H54 (cell line): Measurements from ENCODE around the gene CLCN6.
A peak's percentile ranks its signal among the peaks of the same experiment; 100 is the strongest.

ENCODE experiments used
- DNase-seq: peaks from one replicate; pipeline ENCODE4 v3.0.0; 2011; ENCODE audit warnings: low spot score, mixed read lengths; ENCODE audit not compliant: insufficient read length
- FAIRE-seq: peaks from 3 replicates; lab custom pipeline; 2011; peaks lifted over from hg19 to GRCh38; lab: Jason Lieb, UNC
- POLR2A ChIP-seq: IDR thresholded peaks from 2 replicates; pipeline ENCODE4 v1.6.1; 2011; ENCODE audit warnings: low read depth, mild to moderate bottlenecking, low read length

CLCN6 gene, protein sequence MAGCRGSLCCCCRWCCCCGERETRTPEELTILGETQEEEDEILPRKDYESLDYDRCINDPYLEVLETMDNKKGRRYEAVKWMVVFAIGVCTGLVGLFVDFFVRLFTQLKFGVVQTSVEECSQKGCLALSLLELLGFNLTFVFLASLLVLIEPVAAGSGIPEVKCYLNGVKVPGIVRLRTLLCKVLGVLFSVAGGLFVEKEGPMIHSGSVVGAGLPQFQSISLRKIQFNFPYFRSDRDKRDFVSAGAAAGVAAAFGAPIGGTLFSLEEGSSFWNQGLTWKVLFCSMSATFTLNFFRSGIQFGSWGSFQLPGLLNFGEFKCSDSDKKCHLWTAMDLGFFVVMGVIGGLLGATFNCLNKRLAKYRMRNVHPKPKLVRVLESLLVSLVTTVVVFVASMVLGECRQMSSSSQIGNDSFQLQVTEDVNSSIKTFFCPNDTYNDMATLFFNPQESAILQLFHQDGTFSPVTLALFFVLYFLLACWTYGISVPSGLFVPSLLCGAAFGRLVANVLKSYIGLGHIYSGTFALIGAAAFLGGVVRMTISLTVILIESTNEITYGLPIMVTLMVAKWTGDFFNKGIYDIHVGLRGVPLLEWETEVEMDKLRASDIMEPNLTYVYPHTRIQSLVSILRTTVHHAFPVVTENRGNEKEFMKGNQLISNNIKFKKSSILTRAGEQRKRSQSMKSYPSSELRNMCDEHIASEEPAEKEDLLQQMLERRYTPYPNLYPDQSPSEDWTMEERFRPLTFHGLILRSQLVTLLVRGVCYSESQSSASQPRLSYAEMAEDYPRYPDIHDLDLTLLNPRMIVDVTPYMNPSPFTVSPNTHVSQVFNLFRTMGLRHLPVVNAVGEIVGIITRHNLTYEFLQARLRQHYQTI

GRCh38 chr1:11805422-11806306, at the start of gene CLCN6, which contains the start of gene MTHFR:
Gene CLCN6, plus strand, starts transcription at chr1:11806191. Its CDS starts 72 bp downstream, at chr1:11806263.
Gene MTHFR, minus strand, starts transcription at chr1:11805964. Its CDS starts 2,848 bp downstream, at chr1:11803116.
- DNase-seq, result peak; percentile 86
- no peak for FAIRE-seq
- peak; percentile 41; the same call in 1 of the 2 replicates for TF ChIP-seq POLR2A

DNA sequence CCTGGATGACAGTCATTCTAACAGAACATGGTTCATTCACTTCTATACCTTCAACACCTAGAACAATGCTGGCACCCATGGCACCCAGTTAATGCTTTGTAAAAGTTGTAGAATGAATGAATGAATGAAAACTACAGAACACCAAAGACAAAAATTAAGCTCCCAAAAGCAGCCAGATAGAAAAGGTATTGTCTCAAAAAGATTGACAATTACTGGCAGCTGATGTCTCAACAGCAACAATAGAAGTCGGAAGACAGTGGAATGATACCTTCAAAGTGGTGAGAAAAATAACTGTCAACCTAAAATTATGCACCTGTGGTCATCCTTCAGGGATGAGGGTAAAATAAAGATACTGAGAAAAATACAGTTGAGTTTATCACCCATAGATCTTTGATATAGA, 48.9 kb upstream of the CLCN6 start:
- no peak for DNase-seq
- TF ChIP-seq POLR2A, result no peak
- FAIRE-seq, result no peak

GRCh38 chr1:11759791-11760190, 46.2 kb upstream of the CLCN6 start:
- no peak for TF ChIP-seq POLR2A

GRCh38 chr1:11761285-11761684, 44.7 kb upstream of the CLCN6 start:
- FAIRE-seq, result no peak
- TF ChIP-seq POLR2A, result no peak
- no peak for DNase-seq

More at GRCh38 chr1:11759791-11760190, 46.2 kb upstream of the CLCN6 start:
- FAIRE-seq, result no peak
- DNase-seq, result no peak

DNA sequence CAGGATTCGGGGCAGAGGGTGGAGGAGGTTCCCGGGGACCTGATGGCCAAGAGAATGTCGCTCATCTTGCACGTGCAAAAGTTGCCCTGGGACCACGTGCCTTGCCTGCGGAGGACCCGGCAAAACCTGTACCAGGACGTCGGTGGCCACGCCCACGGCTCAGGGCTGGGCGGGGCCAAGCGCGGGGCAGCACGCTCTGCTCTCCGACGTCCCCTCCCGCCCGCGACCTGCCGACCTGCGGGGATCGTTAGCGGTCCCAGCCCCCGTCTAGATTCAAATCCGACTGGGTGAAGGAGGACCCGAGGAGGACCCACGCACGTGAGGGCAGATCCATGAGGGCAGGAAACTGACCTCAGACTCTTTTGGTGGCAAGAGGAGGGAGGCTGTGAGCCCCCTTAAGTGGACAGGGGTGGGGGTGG, 44.0 kb upstream of the CLCN6 start, which contains the start of gene C1orf167:
TSS of gene C1orf167 (plus strand) at position 206 of the 419 bp plus-strand sequence. CDS start 2,208 bp downstream, outside the sequence.
- DNase-seq (no peak), FAIRE-seq (no peak)
- TF ChIP-seq POLR2A, result no peak

- no peak for TF ChIP-seq POLR2A
- DNase-seq (no peak), FAIRE-seq (no peak)
Measured at GRCh38 chr1:11764115-11764514, 41.9 kb upstream of the CLCN6 start.

- DNase-seq (no peak), FAIRE-seq (no peak)
- TF ChIP-seq POLR2A, result no peak
Measured at GRCh38 chr1:11764519-11764918, 41.5 kb upstream of the CLCN6 start.

DNA sequence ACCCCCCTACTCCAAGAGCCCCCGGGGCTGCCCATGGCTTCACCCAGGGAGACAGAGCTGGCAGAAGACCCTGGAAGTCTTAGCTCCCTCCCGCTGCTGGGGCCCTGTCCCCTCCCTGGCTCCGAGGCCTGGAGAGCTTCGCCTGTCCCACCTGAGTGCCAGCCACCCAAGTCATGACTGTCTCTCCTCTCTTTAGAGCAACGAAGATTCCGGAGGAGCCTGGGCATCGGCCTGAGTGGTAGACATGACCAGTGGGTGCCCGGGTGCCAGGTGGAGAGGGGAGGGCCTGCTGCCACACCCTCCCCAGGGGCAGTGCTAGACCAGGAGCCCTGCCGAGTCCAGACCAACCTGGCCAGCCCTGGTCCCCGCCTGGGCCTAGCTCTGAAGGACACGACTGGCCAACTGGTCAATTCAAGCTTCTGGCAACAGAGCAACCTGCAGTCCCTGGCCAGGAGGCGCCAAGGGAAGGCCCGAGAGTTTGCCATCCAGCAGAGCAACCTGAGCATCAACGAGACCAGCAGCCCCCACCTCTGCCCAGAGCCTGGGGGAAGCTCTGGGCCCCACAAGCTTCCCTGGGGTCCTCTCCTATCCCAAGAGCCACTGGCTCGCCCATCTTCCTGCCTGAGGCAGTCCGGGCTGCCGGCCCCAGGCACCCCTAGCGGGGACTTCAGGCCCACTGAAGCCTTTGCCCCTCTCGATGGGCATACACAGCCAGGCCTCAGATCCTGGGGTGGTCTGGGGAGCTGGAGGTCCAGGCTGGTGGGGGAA, 40.1 kb upstream of the CLCN6 start:
- FAIRE-seq, result no peak
- TF ChIP-seq POLR2A, result no peak
- DNase-seq, result no peak

DNA sequence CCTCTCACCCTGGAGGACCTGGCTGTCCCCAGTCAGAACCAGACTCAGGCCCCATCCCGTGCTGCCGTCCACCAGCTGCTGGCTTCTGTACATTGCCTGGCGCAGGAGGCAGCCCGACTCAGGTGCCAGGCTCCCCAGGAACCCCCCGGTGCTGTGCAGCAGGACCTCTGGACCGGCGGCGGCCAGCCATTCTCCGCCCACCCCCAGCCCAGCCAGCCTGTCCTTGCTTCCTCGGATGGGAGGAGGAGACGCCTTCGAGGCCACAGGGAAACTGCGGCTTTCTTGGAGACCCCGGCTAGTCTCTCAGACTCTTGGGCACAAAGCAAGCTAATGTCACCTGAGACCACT, 39.6 kb upstream of the CLCN6 start:
- no peak for TF ChIP-seq POLR2A
- FAIRE-seq, result no peak
- no peak for DNase-seq

- FAIRE-seq (no peak), DNase-seq (no peak)
- TF ChIP-seq POLR2A, result no peak
Measured at GRCh38 chr1:11767922-11768704, 37.9 kb upstream of the CLCN6 start.

DNA sequence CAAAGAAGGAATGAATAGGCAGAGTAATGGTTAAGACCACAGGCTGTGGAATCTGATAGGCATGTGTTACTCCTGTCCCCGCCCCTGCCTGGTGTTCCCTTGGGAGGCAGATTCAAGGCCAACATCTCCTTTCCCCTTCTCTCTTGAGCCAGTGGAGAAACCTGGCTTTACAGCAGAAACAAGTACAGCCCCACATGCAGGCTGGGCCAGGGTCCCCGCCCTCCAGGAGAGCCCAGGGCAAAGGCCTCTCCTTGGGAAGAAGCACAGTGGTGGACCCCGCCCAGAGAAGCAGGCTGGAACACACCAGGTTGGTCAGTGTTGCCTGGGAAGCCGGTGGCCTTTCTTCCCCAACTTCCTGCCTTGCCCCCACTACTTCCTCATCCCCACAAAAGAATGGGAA, 37.2 kb upstream of the CLCN6 start:
- no peak for DNase-seq
- FAIRE-seq, result no peak
- TF ChIP-seq POLR2A, result no peak

DNA sequence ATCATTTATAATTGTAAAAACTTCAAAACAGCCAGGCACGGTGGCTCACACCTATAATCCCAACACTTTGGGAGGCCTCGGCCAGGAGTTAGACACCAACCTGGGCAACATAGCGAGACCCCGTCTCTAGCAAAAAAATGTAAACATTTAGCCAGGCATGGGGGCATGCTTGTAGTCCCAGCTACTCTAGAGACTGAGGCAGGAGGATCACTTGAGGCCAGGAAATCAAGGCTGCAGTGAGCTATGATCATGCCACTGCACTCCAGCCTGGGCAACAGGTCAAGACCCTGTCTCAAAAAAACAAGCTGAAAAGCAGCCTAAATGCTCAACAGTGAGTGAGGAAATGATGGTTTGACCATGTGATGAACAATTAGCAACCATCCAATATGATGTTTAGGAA, 36.7 kb upstream of the CLCN6 start:
- no peak for FAIRE-seq
- TF ChIP-seq POLR2A, result no peak
- no peak for DNase-seq
